IPS DF 19.7 (cell line): ENCODE measurements around the gene GAB4.

Experiments used
- DNase-seq: peaks from one replicate; pipeline ENCODE4 v3.0.0-alpha.2; 2013; ENCODE audit warnings: low read depth, low spot score

Gene GAB4

DNA sequence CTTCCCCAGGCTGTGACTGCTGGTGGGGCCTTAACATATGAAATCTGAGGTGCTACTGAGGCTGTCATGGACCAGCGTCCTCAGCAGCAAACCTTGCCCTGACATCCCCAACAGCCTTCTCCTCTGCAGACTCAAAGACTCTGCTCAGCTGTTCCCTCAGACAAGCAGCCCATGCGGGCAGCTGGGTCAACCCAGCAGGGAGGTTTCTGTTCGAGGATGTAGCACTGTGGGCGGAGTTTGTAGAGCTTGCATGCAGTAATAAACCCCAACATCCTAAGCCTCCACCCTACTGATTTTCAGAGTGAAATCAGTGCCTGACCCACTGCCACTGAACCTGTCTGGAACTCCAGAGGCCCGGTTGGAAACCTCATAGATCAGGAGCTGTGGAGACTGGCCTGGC, 94.0 kb downstream of the GAB4 start:
- DNase-seq, result no peak

DNA sequence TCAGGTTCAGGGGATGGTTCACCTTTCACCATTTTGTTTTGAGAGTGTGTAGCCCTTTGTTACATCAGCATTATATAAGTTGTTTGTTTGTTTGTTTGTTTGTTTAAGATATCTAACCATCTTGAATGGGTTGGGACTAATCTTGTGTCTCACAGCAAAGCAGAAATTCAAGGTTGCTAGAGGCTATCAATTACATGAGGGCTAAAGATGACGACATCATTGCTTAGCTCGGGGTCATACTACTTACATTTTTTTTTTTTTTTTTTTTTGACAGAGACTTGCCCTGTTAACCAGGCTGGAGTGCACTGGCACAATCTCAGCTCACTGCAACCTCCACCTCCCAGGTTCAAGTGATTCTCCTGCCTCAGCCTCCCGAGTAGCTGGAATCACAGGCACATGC, 95.7 kb downstream of the GAB4 start:
- no peak for DNase-seq
